NT2/D1 (cell line): Measurements from ENCODE around the gene KRTAP4-11.

Experiments used
- SUZ12 ChIP-seq: IDR thresholded peaks from 2 replicates; pipeline ENCODE4 v1.6.1; 2011; ENCODE audit not compliant: insufficient read length, insufficient read depth; ENCODE audit errors: extremely low read depth
- YY1 ChIP-seq: IDR thresholded peaks from 2 replicates; pipeline ENCODE4 v1.6.1; 2011; ENCODE audit not compliant: insufficient read length, insufficient read depth
- ZNF274 ChIP-seq: IDR thresholded peaks from 2 replicates; pipeline ENCODE4 v1.6.1; 2011; ENCODE audit warnings: mild to moderate bottlenecking, low read depth, low read length

DNA sequence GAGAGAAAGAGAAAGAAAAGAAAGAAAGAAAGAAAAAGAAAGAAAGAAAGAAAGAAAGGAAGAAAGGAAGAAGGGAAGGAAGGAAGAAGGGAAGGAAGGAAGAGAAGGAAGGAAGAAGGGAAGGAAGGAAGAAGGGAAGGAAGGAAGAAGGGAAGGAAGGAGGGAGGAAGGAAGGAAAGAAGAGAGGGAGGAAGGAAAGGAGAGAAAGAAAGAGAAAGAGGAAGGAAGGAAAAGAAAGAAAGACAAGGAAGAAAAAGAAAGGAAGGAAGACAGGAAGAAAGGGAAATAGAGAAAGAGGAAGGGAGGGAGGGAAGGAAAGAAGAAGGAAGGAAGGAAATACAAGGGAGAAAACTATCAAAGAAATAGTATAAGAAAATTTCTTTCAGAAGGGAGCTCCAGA, 41.4 kb downstream of the KRTAP4-11 start:
- TF ChIP-seq YY1 (no peak), ZNF274 (no peak), SUZ12 (no peak)
